HepG2 (cell line): ENCODE measurements around the gene AKAP8L. TPM values are rescaled to one million over a fixed set of nuclear protein-coding genes. Genes with fewer than 3 reads are reported as not detected.

Experiments
- ATAC-seq: fragments of 200-7000 bp; cut with Tn5 transposase; 3 replicates; pipeline ENCODE4 v1.9.1; 2020; ENCODE audit warnings: mild to moderate bottlenecking, moderate library complexity
- BruUV-seq: library from RNA; stranded (reverse); fragments of 400-500 nt; replicated peaks from 2 replicates; lab custom pipeline; 2021; lab: Mats Ljungman, UMichigan
- CTCF ChIA-PET: fragments of 300-600 bp; formaldehyde crosslinking; extraction: SDS; loops from one replicate; lab custom pipeline; 2021; ENCODE audit warnings: low total read pairs, inconsistent platforms, low intra/inter-chr PET ratio; lab: Yijun Ruan, JAX
- POLR2A ChIA-PET: fragments of 350-600 bp; sonication (Branson Sonifier 250); formaldehyde crosslinking; loops from one replicate; lab custom pipeline; 2020; ENCODE audit warnings: antibody characterized with exemption, inconsistent platforms; lab: Yijun Ruan, JAX
- DNase-seq: peaks from one replicate; pipeline ENCODE4 v3.0.0-alpha.2; 2015; ENCODE audit warnings: low spot score
- FAIRE-seq: peaks from 3 replicates; lab custom pipeline; 2011; peaks lifted over from hg19 to GRCh38; lab: Jason Lieb, UNC
- H2AFZ ChIP-seq: one replicate; pipeline ENCODE4 v1.6.1; 2011; ENCODE audit warnings: low read length, inconsistent platforms
- H3K27ac ChIP-seq: fragments of 300-600 bp; 3 replicates; pipeline ENCODE4 v1.8.0; 2011; ENCODE audit warnings: mixed run types, mild to moderate bottlenecking, mixed read lengths, low read length, inconsistent platforms; ENCODE audit not compliant: insufficient read depth; ENCODE audit errors: extremely low read length
- H3K27me3 ChIP-seq, 2 experiments: fragments of 200-600 bp in 1 of 2; 2 replicates in 1 of 2; 3 replicates in 1 of 2; pipeline versions ENCODE4 v1.6.0 to v1.8.0; 2011; ENCODE audit warnings: low read length in 2 of 2, mild to moderate bottlenecking in 2 of 2, moderate library complexity in 2 of 2, inconsistent platforms in 1 of 2; ENCODE audit not compliant: insufficient read depth in 2 of 2, control insufficient read depth in 1 of 2
- H3K36me3 ChIP-seq, 2 experiments: fragments of 200-600 bp in 1 of 2; replicated peaks in 1 of 2; 2 replicates in 1 of 2; 3 replicates in 1 of 2; pipeline versions ENCODE4 v1.5.1 to v1.8.0; 2011; ENCODE audit warnings: low read length in 2 of 2, inconsistent platforms in 1 of 2; ENCODE audit not compliant: insufficient read depth in 2 of 2, control insufficient read depth in 1 of 2
- H3K4me1 ChIP-seq: 2 replicates; pipeline ENCODE4 v1.5.1; 2012; ENCODE audit warnings: low read length, inconsistent platforms; ENCODE audit not compliant: insufficient read depth
- H3K4me2 ChIP-seq: 2 replicates; pipeline ENCODE4 v1.6.0; 2011; ENCODE audit warnings: low read depth, low read length, inconsistent platforms
- H3K4me3 ChIP-seq, 3 experiments: fragments of 200-600 bp in 1 of 3; sonication (generic), shearing (Covaris generic) in 1 of 3; replicated peaks in 1 of 3; 2 replicates each; pipeline ENCODE4 v1.5.1; 2011 to 2016; ENCODE audit warnings: low read length in 3 of 3, inconsistent platforms in 2 of 3, low read depth in 2 of 3, mild to moderate bottlenecking in 2 of 3, control low read depth in 1 of 3, mixed read lengths in 1 of 3; ENCODE audit not compliant: insufficient read depth in 1 of 3
- H3K79me2 ChIP-seq: one replicate; pipeline ENCODE4 v1.6.1; 2011; ENCODE audit warnings: low read length, inconsistent platforms; ENCODE audit not compliant: insufficient read depth
- H3K9ac ChIP-seq: 2 replicates; pipeline ENCODE4 v1.6.0; 2011; ENCODE audit warnings: mild to moderate bottlenecking, low read depth, low read length, inconsistent platforms; ENCODE audit not compliant: insufficient read depth
- H3K9me3 ChIP-seq: 2 replicates; pipeline ENCODE4 v1.5.1; 2012; ENCODE audit warnings: mild to moderate bottlenecking, low read length
- H4K20me1 ChIP-seq: 2 replicates; pipeline ENCODE4 v1.6.0; 2011; ENCODE audit warnings: inconsistent platforms, mild to moderate bottlenecking, low read length, moderate library complexity; ENCODE audit not compliant: insufficient read depth
- FOXP4 ChIP-seq: sonication (generic); formaldehyde crosslinking; IDR thresholded peaks from 2 replicates; pipeline ENCODE4 v1.4.0; 2020; ENCODE audit warnings: missing genetic modification reagents
- IKZF1 ChIP-seq: fragments of 450-650 bp; IDR thresholded peaks from 2 replicates; pipeline ENCODE4 v1.7.1; 2016
- JUN ChIP-seq: sonication (generic); formaldehyde crosslinking; IDR thresholded peaks from 2 replicates; pipeline ENCODE4 v1.4.0; 2020; ENCODE audit warnings: mild to moderate bottlenecking, missing genetic modification reagents
- ZHX2 ChIP-seq, 2 experiments: sonication (generic) in 1 of 2; formaldehyde crosslinking in 1 of 2; IDR thresholded peaks; 2 replicates each; pipeline versions ENCODE4 v1.6.1 to v1.9.0; 2014 to 2022; ENCODE audit warnings: antibody characterized with exemption in 1 of 2, borderline replicate concordance in 1 of 2, inconsistent platforms in 1 of 2, low read depth in 1 of 2, missing genetic modification reagents in 1 of 2
- ZNF512 ChIP-seq: sonication (generic); formaldehyde crosslinking; IDR thresholded peaks from 2 replicates; pipeline ENCODE4 v1.4.0; 2020; ENCODE audit warnings: mild to moderate bottlenecking, missing genetic modification reagents
- ZNF646 ChIP-seq: sonication (generic); formaldehyde crosslinking; IDR thresholded peaks from 2 replicates; pipeline ENCODE4 v1.9.0; 2021; ENCODE audit warnings: mild to moderate bottlenecking, missing genetic modification reagents
- WGBS: methylation state at CpG from one replicate; pipeline ENCODE4 v1.1.6; 2017; ENCODE audit warnings: low lambda C conversion rate; 5-methylcytosine and 5-hydroxymethylcytosine counted together
- in situ Hi-C: cut with HindIII; loops from 2 replicates; pipeline ENCODE4 v1.10.0; 2017; ENCODE audit warnings: low pct_unique_long_range_greater_than_20kb; ENCODE audit not compliant: extremely low pct_ligation_motif_present
- intact Hi-C: fragments of 100-400 bp; cut with micrococcal nuclease; formaldehyde crosslinking; loops from one replicate; pipeline ENCODE4 v1.10.0; 2022; ENCODE audit not compliant: unreplicated experiment
- polyA plus RNA-seq, 8 experiments: library from polyadenylated mRNA; depleted of rRNA in 3 of 8; stranded (reverse) in 7 of 8; unstranded in 1 of 8; fragments of >200 nt; fragmentation: Illumina TruSeq in 4 of 8; extraction: Trizol in 4 of 8; gene quantifications; 2 replicates each; pipeline versions ENCODE4 v1.2.1 to v1.2.3, GENCODE V29; 2011 to 2016; ENCODE audit warnings: low read depth in 4 of 8, missing spikeins in 1 of 8, mixed read lengths in 1 of 8; ENCODE audit not compliant: insufficient read depth in 1 of 8
- total RNA-seq, 5 experiments: library from RNA; depleted of rRNA; stranded (reverse); fragments of >200 nt; fragmentation: Illumina TruSeq; extraction: Trizol; gene quantifications; 2 replicates each; pipeline ENCODE4 v1.2.3, GENCODE V29; 2016; ENCODE audit warnings: low read depth in 1 of 5

Gene AKAP8L
- total and polyA plus RNA-seq, 2 of the 13 experiments (the other 11 are each of a cell fraction or from before 2014, with no cell fraction given) = 48.2 to 49.6 TPM

- Histone ChIP-seq H3K4me3 (no peak overlapping the region), H3K27me3 (no peaks in the 10 kb centered on the region; a peak in 1 of 5 replicates), H3K27ac (no peak overlapping the region), H3K79me2 (peaks cover 59% of the 10 kb centered on the region), H3K4me2 (no peak overlapping the region), H2AFZ (no peak overlapping the region), H4K20me1 (peaks cover 36% of the 10 kb centered on the region), H3K9ac (no peak overlapping the region), H3K4me1 (peaks cover 23% of the 10 kb centered on the region), H3K9me3 (no peaks in the 10 kb centered on the region), H3K36me3 (peaks cover 22 to 58% of the 10 kb centered on the region in 2 experiments)
- BruUV-seq = no TSS peak
- ATAC-seq = no peak
- in situ Hi-C loops = no loop called here
- intact Hi-C loops = loop anchor here (10.0 kb wide), 1 partner anchor 89 kb away; no protein-coding TSS in a partner anchor
- ChIA-PET POLR2A (no interaction called here), CTCF (no interaction called here)
- no peak for DNase-seq
- 94% methylated on average over 14 of the region's 21 CpGs for WGBS
- FAIRE-seq = no peak
- no peak for TF ChIP-seq JUN (CRISPR knock-in tag)
- no peak for TF ChIP-seq IKZF1
- no peak for TF ChIP-seq ZNF512 (CRISPR knock-in tag)
- TF ChIP-seq ZNF646 (CRISPR knock-in tag) = no peak
- TF ChIP-seq ZHX2 (IDR thresholded peaks at IDR 0.05; ENCODE audit: low read depth) = no peak
- no peak for TF ChIP-seq ZHX2 (CRISPR knock-in tag; IDR thresholded peaks at IDR 0.05; ENCODE audit: borderline replicate concordance)
- TF ChIP-seq FOXP4 (CRISPR knock-in tag) = no peak
Measured at GRCh38 chr19:15374105-15374651, 44.6 kb downstream of the AKAP8L start.
